Activated T-cell treated with anti-CD3 and anti-CD28 coated beads, Interleukin-2, amount 50 U/mL, for 4 hours (primary cell): ENCODE results near the gene TRIM41. TPM values are rescaled to one million over a fixed set of nuclear protein-coding genes. Genes with fewer than 3 reads are reported as not detected.

Source experiments
- ATAC-seq, 2 donors: fragments of 200-7000 bp; cut with Tn5 transposase; one replicate each; pipeline ENCODE4 v1.10.0; 2021
- DNase-seq: peaks from one replicate; pipeline ENCODE4 v3.0.0-alpha.2; 2020
- H3K27me3 Mint-ChIP-seq: one replicate; pipeline ENCODE4 v1.8.0; 2021; ENCODE audit warnings: low read depth, mixed read lengths
- H3K36me3 Mint-ChIP-seq: one replicate; pipeline ENCODE4 v1.8.0; 2022; ENCODE audit warnings: mixed read lengths; ENCODE audit not compliant: insufficient read depth
- H3K4me1 Mint-ChIP-seq: one replicate; pipeline ENCODE4 v1.8.0; 2021; ENCODE audit warnings: low read depth, mixed read lengths
- H3K4me3 Mint-ChIP-seq: one replicate; pipeline ENCODE4 v1.8.0; 2021; ENCODE audit warnings: mild to moderate bottlenecking, moderate library complexity, mixed read lengths
- H3K9me3 Mint-ChIP-seq: one replicate; pipeline ENCODE4 v1.8.0; 2021; ENCODE audit warnings: mixed read lengths
- total RNA-seq, 3 donors: library from RNA; stranded (reverse); gene quantifications; one replicate each; pipeline ENCODE4 v1.2.1, GENCODE V29; 2021

The TRIM41 gene
- total RNA-seq, 3 donors from 2014 or later, result 37.6 to 39.5 (median 38.3) TPM

- no peak for DNase-seq
These were observed 778 bp downstream of the TRIM41 start for GRCh38 chr5:181223729-181224389.

GRCh38 chr5:181224390-181225229, 1.5 kb downstream of the TRIM41 start:
- Mint-ChIP-seq H3K4me3 (peak overlapping the region; percentile 96), H3K27me3 (peaks cover 3% of the 10 kb centered on the region), H3K4me1 (peaks cover 53% of the 10 kb centered on the region), H3K9me3 (no peaks in the 10 kb centered on the region), H3K36me3 (peaks cover 6% of the 10 kb centered on the region)
- DNase-seq (no peak), ATAC-seq (no peak)

More at GRCh38 chr5:181223729-181224389, 778 bp downstream of the TRIM41 start:
- Mint-ChIP-seq H3K36me3 (no peaks in the 10 kb centered on the region), H3K27me3 (peaks cover 3% of the 10 kb centered on the region), H3K4me1 (peaks cover 46% of the 10 kb centered on the region), H3K9me3 (no peaks in the 10 kb centered on the region), H3K4me3 (peak overlapping the region; percentile 96)
- ATAC-seq, result peak; percentile 3 to 5

- Mint-ChIP-seq H3K4me3 (no peak overlapping the region), H3K36me3 (peaks cover 19% of the 10 kb centered on the region), H3K4me1 (peaks cover 27% of the 10 kb centered on the region), H3K27me3 (no peaks in the 10 kb centered on the region), H3K9me3 (no peaks in the 10 kb centered on the region)
- DNase-seq (no peak), ATAC-seq (no peak)
These were observed 6.9 kb downstream of the TRIM41 start for GRCh38 chr5:181229996-181230395.

- Mint-ChIP-seq H3K9me3 (no peaks in the 10 kb centered on the region), H3K4me1 (peaks cover 22% of the 10 kb centered on the region), H3K27me3 (no peaks in the 10 kb centered on the region), H3K36me3 (peaks cover 22% of the 10 kb centered on the region), H3K4me3 (no peak overlapping the region)
- ATAC-seq (no peak), DNase-seq (no peak)
These were observed 7.5 kb downstream of the TRIM41 start for GRCh38 chr5:181230551-181230950.

- Mint-ChIP-seq H3K27me3 (no peaks in the 10 kb centered on the region), H3K9me3 (no peaks in the 10 kb centered on the region), H3K4me1 (peaks cover 15% of the 10 kb centered on the region), H3K36me3 (peaks cover 30% of the 10 kb centered on the region), H3K4me3 (no peak overlapping the region)
- ATAC-seq (no peak), DNase-seq (no peak)
These were observed 8.4 kb downstream of the TRIM41 start for GRCh38 chr5:181231432-181231831.

- no peaks in the 10 kb centered on the region for H3K27me3 Mint-ChIP-seq
- ATAC-seq (no peak), DNase-seq (no peak)
- H3K9me3 Mint-ChIP-seq, result no peaks in the 10 kb centered on the region
- peaks cover 42% of the 10 kb centered on the region for H3K36me3 Mint-ChIP-seq
- H3K4me1 Mint-ChIP-seq, result peaks cover 13% of the 10 kb centered on the region
- H3K4me3 Mint-ChIP-seq, result no peak overlapping the region
These were observed 9.5 kb downstream of the TRIM41 start for GRCh38 chr5:181232593-181232992.

- Mint-ChIP-seq H3K36me3 (peaks cover 49% of the 10 kb centered on the region), H3K27me3 (no peaks in the 10 kb centered on the region), H3K4me3 (no peak overlapping the region), H3K9me3 (no peaks in the 10 kb centered on the region), H3K4me1 (peaks cover 19% of the 10 kb centered on the region)
- no peak for ATAC-seq
- DNase-seq, result no peak
These were observed 10.2 kb downstream of the TRIM41 start for GRCh38 chr5:181233088-181233800.

- DNase-seq (no peak), ATAC-seq (peak in 1 of 2 donors; percentile 2)
- peaks cover 24% of the 10 kb centered on the region for H3K4me1 Mint-ChIP-seq
- H3K27me3 Mint-ChIP-seq, result no peaks in the 10 kb centered on the region
- H3K4me3 Mint-ChIP-seq, result no peak overlapping the region
- peaks cover 54% of the 10 kb centered on the region for H3K36me3 Mint-ChIP-seq
- H3K9me3 Mint-ChIP-seq, result no peaks in the 10 kb centered on the region
These were observed 10.8 kb downstream of the TRIM41 start for GRCh38 chr5:181233801-181234454.

GRCh38 chr5:181234455-181235306, 11.6 kb downstream of the TRIM41 start:
- H3K9me3 Mint-ChIP-seq, result no peaks in the 10 kb centered on the region
- no peaks in the 10 kb centered on the region for H3K27me3 Mint-ChIP-seq
- H3K36me3 Mint-ChIP-seq, result peaks cover 55% of the 10 kb centered on the region
- peaks cover 23% of the 10 kb centered on the region for H3K4me1 Mint-ChIP-seq
- H3K4me3 Mint-ChIP-seq, result no peak overlapping the region
- DNase-seq (no peak), ATAC-seq (peak in 1 of 2 donors; percentile 23)

GRCh38 chr5:181235323-181235688, 12.2 kb downstream of the TRIM41 start:
- no peaks in the 10 kb centered on the region for H3K27me3 Mint-ChIP-seq
- no peak overlapping the region for H3K4me3 Mint-ChIP-seq
- H3K9me3 Mint-ChIP-seq, result no peaks in the 10 kb centered on the region
- peaks cover 52% of the 10 kb centered on the region for H3K36me3 Mint-ChIP-seq
- ATAC-seq, result peak; percentile 5 to 6
- no peak for DNase-seq
- H3K4me1 Mint-ChIP-seq, result peaks cover 20% of the 10 kb centered on the region

GRCh38 chr5:181235689-181236366, 12.7 kb downstream of the TRIM41 start:
- H3K27me3 Mint-ChIP-seq, result no peaks in the 10 kb centered on the region
- H3K36me3 Mint-ChIP-seq, result peaks cover 52% of the 10 kb centered on the region
- peaks cover 20% of the 10 kb centered on the region for H3K4me1 Mint-ChIP-seq
- ATAC-seq (peak; percentile 10 to 16), DNase-seq (no peak)
- H3K4me3 Mint-ChIP-seq, result no peak overlapping the region
- H3K9me3 Mint-ChIP-seq, result no peaks in the 10 kb centered on the region

- Mint-ChIP-seq H3K4me3 (no peak overlapping the region), H3K9me3 (no peaks in the 10 kb centered on the region), H3K27me3 (no peaks in the 10 kb centered on the region), H3K36me3 (peaks cover 53% of the 10 kb centered on the region), H3K4me1 (peaks cover 24% of the 10 kb centered on the region)
- DNase-seq (no peak), ATAC-seq (no peak)
These were observed 13.4 kb downstream of the TRIM41 start for GRCh38 chr5:181236471-181236870.
